DOHH2 (cell line): ENCODE measurements around the gene SRA1.

Source experiments
- EZH2phosphoT487 ChIP-seq: fragments of 200-600 bp; sonication (generic); IDR thresholded peaks from 2 replicates; pipeline ENCODE4 v1.6.1; 2017; ENCODE audit warnings: borderline replicate concordance, mild to moderate bottlenecking, antibody characterized with exemption, low read length, moderate library complexity, mixed read lengths
- TF ChIP-seq, protein P1 (sequence below): fragments of 200-600 bp; sonication (generic); IDR thresholded peaks from one replicate; pipeline ENCODE4 v1.5.1; 2014; ENCODE audit warnings: antibody characterized with exemption, mild to moderate bottlenecking, low read depth, low read length; ENCODE audit not compliant: poor library complexity, severe bottlenecking

DNA sequence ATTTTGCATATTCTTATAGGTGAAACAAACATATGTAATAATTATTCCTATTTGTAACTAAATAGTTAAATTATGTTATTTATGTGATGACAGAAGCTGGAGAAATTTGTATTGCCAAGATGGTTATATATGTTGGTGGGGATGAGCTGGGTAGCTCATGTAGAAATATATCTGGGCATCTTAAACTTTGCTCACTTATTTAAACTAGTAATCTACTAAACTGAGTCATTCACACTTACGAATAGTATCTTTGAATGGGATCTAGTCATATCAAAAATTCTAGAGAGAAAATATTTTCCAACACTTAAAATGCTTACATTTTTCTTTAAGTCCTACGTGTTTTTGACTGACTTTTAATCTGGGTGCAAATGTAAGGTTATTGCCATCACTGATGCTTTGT is 54.4 kb downstream of the SRA1 start:
- TF ChIP-seq, protein P1, sequence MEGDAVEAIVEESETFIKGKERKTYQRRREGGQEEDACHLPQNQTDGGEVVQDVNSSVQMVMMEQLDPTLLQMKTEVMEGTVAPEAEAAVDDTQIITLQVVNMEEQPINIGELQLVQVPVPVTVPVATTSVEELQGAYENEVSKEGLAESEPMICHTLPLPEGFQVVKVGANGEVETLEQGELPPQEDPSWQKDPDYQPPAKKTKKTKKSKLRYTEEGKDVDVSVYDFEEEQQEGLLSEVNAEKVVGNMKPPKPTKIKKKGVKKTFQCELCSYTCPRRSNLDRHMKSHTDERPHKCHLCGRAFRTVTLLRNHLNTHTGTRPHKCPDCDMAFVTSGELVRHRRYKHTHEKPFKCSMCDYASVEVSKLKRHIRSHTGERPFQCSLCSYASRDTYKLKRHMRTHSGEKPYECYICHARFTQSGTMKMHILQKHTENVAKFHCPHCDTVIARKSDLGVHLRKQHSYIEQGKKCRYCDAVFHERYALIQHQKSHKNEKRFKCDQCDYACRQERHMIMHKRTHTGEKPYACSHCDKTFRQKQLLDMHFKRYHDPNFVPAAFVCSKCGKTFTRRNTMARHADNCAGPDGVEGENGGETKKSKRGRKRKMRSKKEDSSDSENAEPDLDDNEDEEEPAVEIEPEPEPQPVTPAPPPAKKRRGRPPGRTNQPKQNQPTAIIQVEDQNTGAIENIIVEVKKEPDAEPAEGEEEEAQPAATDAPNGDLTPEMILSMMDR, result no peak
- TF ChIP-seq EZH2phosphoT487, result no peak
